Kidney capillary endothelial cell (primary cell): ENCODE measurements around the gene ARHGAP12.
"Not testable (repeated sequence)": the region's sequence is repeated elsewhere in the genome, so short reads cannot be mapped to it uniquely, and the experiment has no call there.

ENCODE experiments used
- DNase-seq: peaks from one replicate; pipeline ENCODE4 v3.0.0-alpha.2; 2018; ENCODE audit warnings: low spot score

The ARHGAP12 gene

GRCh38 chr10:31820778-31821369, 107.8 kb downstream of the ARHGAP12 start:
- DNase-seq, result no peak

- DNase-seq, result no peak
Observed at GRCh38 chr10:31820096-31820495, 108.5 kb downstream of the ARHGAP12 start.

- no peak for DNase-seq
Observed at GRCh38 chr10:31819391-31819820, 109.2 kb downstream of the ARHGAP12 start.

- no peak for DNase-seq
Observed at GRCh38 chr10:31816318-31816717, 112.3 kb downstream of the ARHGAP12 start.

GRCh38 chr10:31808258-31809218, 120.1 kb downstream of the ARHGAP12 start:
- peak; percentile 78 for DNase-seq

DNA sequence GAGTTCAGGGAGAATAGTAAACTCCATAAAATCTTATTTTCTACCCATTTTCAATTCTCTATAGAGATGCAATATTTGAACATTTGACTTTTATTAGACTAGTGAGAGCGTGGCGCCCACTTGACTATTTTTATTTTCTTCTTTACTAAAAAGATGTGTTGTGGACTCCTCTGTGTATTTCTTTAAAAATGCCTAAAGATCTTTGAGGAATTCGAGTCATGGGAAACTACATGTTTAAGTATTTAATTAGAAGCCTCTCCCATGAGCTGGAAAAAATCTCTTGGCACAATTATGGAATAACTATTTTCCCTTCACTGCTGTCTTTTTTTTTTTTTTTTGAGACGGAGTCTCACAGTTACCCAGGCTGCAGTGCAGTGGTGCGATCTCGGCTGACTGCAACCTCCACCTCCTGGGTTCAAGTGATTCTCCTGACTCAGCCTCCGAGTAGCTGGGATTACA, 124.2 kb downstream of the ARHGAP12 start:
- DNase-seq, result no peak

GRCh38 chr10:31803606-31804351, 124.9 kb downstream of the ARHGAP12 start:
- no peak for DNase-seq

DNA sequence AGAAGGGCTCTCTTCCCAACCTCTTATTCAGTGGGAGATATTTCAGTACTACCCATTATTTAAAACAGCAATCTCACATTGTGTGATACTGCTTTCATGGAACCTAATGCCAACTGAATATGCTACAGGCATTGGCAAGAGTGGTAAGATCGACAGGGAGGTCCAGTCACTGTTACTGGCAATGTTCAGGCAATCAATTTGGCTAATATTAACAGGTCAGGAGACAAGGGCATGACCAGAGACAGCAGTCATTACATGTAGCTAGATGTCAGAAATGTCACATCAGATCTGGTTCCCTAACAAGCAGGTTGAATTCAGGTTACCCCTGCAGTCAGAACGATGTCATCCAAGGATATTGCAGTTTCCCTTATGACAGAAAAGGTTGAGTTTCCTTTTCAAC, 129.4 kb downstream of the ARHGAP12 start:
- DNase-seq, result no peak

DNA sequence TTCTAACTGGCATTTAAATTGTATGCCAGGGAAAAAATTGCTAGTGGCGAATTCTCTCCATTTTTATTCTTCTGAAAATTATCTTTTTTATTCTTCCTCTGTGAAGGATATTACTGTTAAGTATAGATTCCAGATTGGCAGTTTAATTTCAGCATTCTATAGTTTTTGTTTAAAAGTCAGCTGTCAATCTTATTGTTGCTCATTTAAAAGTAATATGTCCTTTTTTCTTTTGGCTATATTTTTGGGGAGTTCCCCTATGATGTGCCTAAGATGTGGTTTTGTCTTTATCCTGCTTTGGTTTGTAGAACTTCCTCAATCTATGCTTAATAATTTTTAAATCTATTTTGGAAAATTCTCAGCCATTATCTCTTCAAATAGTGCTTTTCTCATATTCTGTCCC, 135.9 kb downstream of the ARHGAP12 start:
- DNase-seq, result no peak

DNA sequence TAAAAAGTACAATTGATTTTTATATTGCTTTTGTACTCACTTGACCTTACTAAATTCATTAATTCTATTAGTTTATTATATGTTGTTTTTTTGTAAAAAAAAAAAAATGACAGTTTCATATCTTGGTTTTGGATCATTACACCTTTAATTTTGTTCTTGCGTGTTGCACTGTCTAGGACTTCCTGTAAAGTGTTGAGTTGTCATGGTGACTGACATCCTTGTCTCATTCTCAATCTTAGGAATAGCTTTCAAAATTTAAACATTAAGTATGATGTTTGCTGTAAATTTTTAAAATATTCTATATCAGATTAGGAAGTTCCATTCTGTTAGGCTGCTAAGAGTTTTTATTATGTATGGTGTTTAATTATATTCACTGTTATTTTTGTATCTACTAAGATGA, 139.1 kb downstream of the ARHGAP12 start:
- DNase-seq, result no peak

- no peak for DNase-seq
Observed at GRCh38 chr10:31782701-31783100, 145.9 kb downstream of the ARHGAP12 start.

- no peak for DNase-seq
Observed at GRCh38 chr10:31780717-31781116, 147.9 kb downstream of the ARHGAP12 start.

- DNase-seq, result no peak
Observed at GRCh38 chr10:31778627-31779026, 150.0 kb downstream of the ARHGAP12 start.

DNA sequence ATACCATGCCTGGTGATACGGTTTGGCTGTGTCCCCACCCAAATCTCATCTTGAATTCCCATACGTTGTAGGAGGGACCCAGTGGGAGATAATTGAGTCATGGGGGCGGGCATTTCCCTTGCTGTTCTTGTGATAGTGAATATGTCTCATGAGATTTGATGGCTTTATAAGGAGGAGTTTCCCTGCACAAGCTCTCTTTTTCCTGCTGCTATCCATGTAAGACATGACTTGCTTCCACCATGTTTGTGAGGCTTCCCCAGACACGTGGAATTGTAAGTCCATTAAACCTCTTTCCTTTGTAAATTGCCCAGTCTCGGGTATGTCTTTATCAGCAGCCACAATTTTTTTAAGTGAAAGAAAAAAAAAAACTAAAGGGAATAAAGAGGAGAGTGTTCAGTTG, 152.5 kb downstream of the ARHGAP12 start:
- no peak for DNase-seq

DNA sequence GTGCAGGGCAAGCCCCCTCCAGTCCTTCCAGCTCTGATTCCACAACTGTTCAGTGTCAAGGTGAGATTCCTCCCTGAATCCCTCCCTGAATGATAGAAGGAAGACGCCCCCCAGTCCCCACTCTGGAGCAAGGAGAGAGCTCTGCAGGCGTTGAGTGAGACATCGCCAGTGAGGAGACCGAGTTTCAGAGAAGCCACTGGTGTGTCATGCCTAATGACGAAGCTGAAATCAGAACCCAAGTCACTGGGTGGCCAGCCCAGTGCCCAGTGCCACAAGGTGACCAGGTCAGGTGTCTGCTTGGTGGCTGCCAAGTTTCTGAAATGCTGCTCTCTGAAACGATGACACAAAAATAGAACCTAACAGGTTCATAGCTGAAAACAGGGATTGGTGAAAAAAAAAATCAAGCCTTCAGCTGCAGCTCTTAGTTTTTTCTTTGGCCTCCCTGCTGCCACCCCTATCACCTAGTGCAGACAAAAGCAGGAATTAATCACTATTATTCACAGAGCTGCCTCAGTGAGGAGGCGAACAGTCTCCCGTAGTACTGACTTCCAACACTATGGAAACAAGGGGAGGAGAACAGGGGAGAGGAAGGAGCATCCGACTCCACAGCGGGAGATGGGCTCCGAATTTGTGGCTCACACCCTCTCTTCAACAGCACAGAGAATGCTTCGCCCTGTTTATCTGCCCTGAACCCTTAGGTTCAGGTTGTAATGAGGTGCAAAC, 153.5 kb downstream of the ARHGAP12 start:
- no peak for DNase-seq

DNA sequence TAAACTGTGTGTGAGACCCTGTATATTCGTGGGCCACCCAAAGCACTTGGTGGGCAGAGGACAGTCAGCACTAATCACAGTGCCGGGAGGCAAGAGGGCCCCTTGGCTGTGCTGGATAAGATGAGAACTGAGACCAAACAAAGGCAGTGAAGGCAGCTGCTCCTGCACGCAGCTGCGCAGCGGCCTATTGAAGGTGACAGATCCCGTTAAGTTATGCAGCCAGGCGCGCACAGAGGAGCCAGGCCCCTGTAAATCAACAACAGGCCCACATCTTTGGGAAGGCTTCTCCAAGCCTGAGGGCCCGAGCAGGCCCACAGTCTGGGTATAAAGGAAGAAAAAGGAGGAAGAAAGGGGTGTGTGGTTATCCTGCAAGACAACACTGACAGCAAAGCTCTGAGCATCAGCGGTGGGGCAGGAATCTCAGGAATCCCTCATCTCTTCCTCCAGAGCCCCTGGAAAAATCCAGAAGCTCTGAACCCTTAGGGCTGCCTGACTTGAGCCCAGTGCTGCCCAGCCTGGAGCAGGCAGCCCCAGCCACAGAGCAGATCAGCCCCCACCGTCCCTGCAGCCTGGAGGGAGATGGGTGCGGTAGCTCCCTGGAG, 154.2 kb downstream of the ARHGAP12 start:
- no peak for DNase-seq

- no peak for DNase-seq
Observed at GRCh38 chr10:31773749-31774298, 154.8 kb downstream of the ARHGAP12 start.

GRCh38 chr10:31771331-31771831, 157.2 kb downstream of the ARHGAP12 start:
- DNase-seq, result no peak

GRCh38 chr10:31770307-31770902, 158.2 kb downstream of the ARHGAP12 start:
- DNase-seq, result no peak

DNA sequence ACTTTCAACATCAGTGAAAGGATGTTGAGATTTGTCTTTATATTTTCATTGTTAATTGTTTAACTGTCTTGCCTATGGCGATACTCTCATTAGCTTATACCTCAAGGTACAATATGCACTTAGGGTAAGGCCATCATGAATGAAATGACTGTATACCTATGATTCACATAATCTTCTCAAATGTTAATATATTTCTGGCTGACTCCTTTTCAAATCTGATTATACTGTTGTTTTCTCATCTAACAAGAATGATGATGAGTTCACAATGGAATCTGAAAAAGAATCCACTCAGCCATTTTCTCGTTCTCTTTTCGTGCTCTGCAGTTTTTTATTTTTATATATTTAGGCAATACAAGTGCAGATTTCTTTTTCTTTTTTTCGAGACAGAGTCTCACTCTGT, 159.1 kb downstream of the ARHGAP12 start:
- no peak for DNase-seq

DNA sequence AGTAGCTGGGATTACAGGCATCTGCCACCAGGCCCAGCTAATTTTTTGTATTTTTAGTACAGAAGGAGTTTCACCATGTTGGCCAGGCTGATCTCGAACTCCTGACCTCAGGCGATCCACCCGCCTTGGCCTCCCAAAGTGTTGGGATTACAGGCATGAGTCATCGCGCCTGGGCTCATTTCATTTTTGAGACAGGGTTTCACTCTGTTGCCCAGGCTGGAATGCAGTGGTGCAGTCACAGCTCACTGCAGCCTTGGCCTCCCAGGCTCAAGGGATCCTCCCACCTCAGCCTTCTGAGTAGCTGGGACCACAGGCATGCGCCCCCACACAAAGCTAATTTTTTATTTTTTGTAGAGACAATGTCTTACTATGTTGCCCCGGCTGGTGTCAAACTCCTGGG, 159.7 kb downstream of the ARHGAP12 start:
- not testable (repeated sequence) for DNase-seq
